NCI-H460 (cell line): ENCODE results near the gene PICALM. TPM values are rescaled to one million over a fixed set of nuclear protein-coding genes. Genes with fewer than 3 reads are reported as not detected.

ENCODE experiments used
- total RNA-seq: library from RNA; depleted of rRNA; stranded (reverse); fragments of >200 nt; shearing (Covaris generic); gene quantifications from 2 replicates; pipeline ENCODE4 v1.2.3, GENCODE V29; 2014; rRNA removed

PICALM gene
- total RNA-seq, 1 experiment from 2014 or later, result 90.3 TPM

Other genes with a start within 250 kb of the PICALM start
- gene CCDC83, start 213.7 kb downstream of the PICALM start, total RNA-seq, result not detected in 2 replicates
- 10.7 and 12.4 TPM in 2 replicates for gene EED, start 175.7 kb upstream of the PICALM start, total RNA-seq
- 39.2 and 44.9 TPM in 2 replicates for gene HIKESHI, start 233.2 kb upstream of the PICALM start, total RNA-seq